Gastroesophageal sphincter (tissue), 3 donors: ENCODE results near the gene GRID2.

Experiments
- POLR2AphosphoS5 ChIP-seq: sonication (generic); formaldehyde crosslinking; IDR thresholded peaks from one replicate; pipeline ENCODE4 v1.6.1; 2017; ENCODE audit warnings: antibody characterized with exemption
- TF ChIP-seq, protein P1 (sequence below), 4 experiments: fragments of 200-600 bp in 2 of 4; fragments of 450-650 bp in 2 of 4; sonication (generic) in 1 of 4; IDR thresholded peaks; one replicate each; pipeline ENCODE4 v1.5.1; 2017 to 2019; ENCODE audit warnings: antibody characterized with exemption in 4 of 4, mild to moderate bottlenecking in 2 of 4, moderate library complexity in 2 of 4

DNA sequence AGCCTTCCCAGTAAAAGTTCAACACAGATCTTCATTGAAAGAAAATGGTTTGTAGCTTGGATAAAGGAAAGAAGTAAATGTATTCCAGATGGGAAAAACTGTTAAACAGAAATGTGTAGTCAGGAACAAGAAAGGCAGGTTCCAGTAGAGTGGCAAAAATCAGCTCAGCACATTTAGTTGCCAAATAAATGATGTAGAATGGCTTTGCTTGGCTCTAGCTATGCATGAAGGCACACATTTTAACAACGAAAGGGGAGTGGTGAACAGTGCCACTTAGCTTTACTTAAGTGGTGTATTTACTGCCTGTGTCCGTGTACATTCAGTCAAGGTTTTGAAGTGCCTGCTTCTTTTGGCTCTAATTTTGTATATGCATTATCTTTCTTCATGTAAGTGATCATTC is 880.3 kb downstream of the GRID2 start:
- no peak for TF ChIP-seq POLR2AphosphoS5
- TF ChIP-seq, protein P1, sequence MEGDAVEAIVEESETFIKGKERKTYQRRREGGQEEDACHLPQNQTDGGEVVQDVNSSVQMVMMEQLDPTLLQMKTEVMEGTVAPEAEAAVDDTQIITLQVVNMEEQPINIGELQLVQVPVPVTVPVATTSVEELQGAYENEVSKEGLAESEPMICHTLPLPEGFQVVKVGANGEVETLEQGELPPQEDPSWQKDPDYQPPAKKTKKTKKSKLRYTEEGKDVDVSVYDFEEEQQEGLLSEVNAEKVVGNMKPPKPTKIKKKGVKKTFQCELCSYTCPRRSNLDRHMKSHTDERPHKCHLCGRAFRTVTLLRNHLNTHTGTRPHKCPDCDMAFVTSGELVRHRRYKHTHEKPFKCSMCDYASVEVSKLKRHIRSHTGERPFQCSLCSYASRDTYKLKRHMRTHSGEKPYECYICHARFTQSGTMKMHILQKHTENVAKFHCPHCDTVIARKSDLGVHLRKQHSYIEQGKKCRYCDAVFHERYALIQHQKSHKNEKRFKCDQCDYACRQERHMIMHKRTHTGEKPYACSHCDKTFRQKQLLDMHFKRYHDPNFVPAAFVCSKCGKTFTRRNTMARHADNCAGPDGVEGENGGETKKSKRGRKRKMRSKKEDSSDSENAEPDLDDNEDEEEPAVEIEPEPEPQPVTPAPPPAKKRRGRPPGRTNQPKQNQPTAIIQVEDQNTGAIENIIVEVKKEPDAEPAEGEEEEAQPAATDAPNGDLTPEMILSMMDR (IDR thresholded peaks at IDR 0.05): no peak
